KMS-11 (cell line): Measurements from ENCODE around the gene PTGES2.

Experiments
- H2AFZ ChIP-seq: fragments of 200-600 bp; sonication (generic); 2 replicates; pipeline ENCODE4 v1.6.1; 2016; ENCODE audit warnings: antibody characterized with exemption, mixed run types, low read depth
- H3K27ac ChIP-seq: fragments of 200-600 bp; sonication (generic); 2 replicates; pipeline ENCODE4 v1.6.1; 2016; ENCODE audit warnings: mild to moderate bottlenecking, mixed run types
- H3K27me3 ChIP-seq: fragments of 200-600 bp; sonication (generic); 2 replicates; pipeline ENCODE4 v1.6.1; 2017; ENCODE audit warnings: mild to moderate bottlenecking, low read depth, mixed run types, moderate library complexity; ENCODE audit not compliant: insufficient read depth
- H3K36me3 ChIP-seq: fragments of 200-600 bp; sonication (generic); 2 replicates; pipeline ENCODE4 v1.6.1; 2017; ENCODE audit warnings: mild to moderate bottlenecking, mixed run types; ENCODE audit not compliant: insufficient read depth
- H3K4me1 ChIP-seq: fragments of 200-600 bp; sonication (generic); 2 replicates; pipeline ENCODE4 v1.6.1; 2016; ENCODE audit warnings: mild to moderate bottlenecking, low read depth, mixed run types; ENCODE audit not compliant: poor library complexity, severe bottlenecking
- H3K4me2 ChIP-seq: fragments of 200-600 bp; sonication (generic); 2 replicates; pipeline ENCODE4 v1.7.0; 2016; ENCODE audit warnings: mild to moderate bottlenecking, mixed run types
- H3K4me3 ChIP-seq: fragments of 200-600 bp; sonication (generic); IDR thresholded peaks from 2 replicates; pipeline ENCODE4 v1.6.1; 2017; ENCODE audit warnings: low read depth, low read length, mixed read lengths; ENCODE audit not compliant: insufficient read depth
- H3K79me2 ChIP-seq: fragments of 200-600 bp; sonication (generic); 2 replicates; pipeline ENCODE4 v1.6.1; 2016; ENCODE audit warnings: low read depth, mixed run types; ENCODE audit not compliant: insufficient read depth
- H3K9ac ChIP-seq: fragments of 200-600 bp; sonication (generic); 2 replicates; pipeline ENCODE4 v1.6.1; 2016; ENCODE audit warnings: mild to moderate bottlenecking, mixed run types
- H4K20me1 ChIP-seq: fragments of 200-600 bp; sonication (generic); 2 replicates; pipeline ENCODE4 v1.6.1; 2016; ENCODE audit warnings: mild to moderate bottlenecking, mixed run types; ENCODE audit not compliant: insufficient read depth
- CTCF ChIP-seq: fragments of 200-600 bp; sonication (generic); conservative IDR thresholded peaks from 2 replicates; pipeline ENCODE4 v1.6.1; 2017; ENCODE audit warnings: low read depth, mild to moderate bottlenecking, antibody characterized with exemption, low read length, moderate library complexity, mixed read lengths

PTGES2 gene

GRCh38 chr9:128102196-128102595 lies 25.3 kb downstream of the PTGES2 start:
- H3K27ac ChIP-seq = no peak overlapping the region
- H4K20me1 ChIP-seq = no peaks in the 10 kb centered on the region
- H3K79me2 ChIP-seq = peaks cover 34% of the 10 kb centered on the region
- H3K36me3 ChIP-seq = no peaks in the 10 kb centered on the region; the same call in 1 of the 2 replicates
- H3K4me1 ChIP-seq = peaks cover 22% of the 10 kb centered on the region
- no peak overlapping the region for H3K4me2 ChIP-seq
- H3K4me3 ChIP-seq = no peak overlapping the region
- TF ChIP-seq CTCF = no peak
- H3K27me3 ChIP-seq = no peaks in the 10 kb centered on the region
- H3K9ac ChIP-seq = no peak overlapping the region
- H2AFZ ChIP-seq = no peak overlapping the region

GRCh38 chr9:128101690-128102089 lies 25.8 kb downstream of the PTGES2 start:
- Histone ChIP-seq H2AFZ (no peak overlapping the region), H3K9ac (no peak overlapping the region), H3K4me1 (peaks cover 22% of the 10 kb centered on the region), H3K79me2 (peaks cover 39% of the 10 kb centered on the region), H3K36me3 (no peaks in the 10 kb centered on the region; the same call in 1 of the 2 replicates), H3K4me2 (no peak overlapping the region), H3K27ac (no peak overlapping the region), H4K20me1 (no peaks in the 10 kb centered on the region), H3K4me3 (no peak overlapping the region), H3K27me3 (no peaks in the 10 kb centered on the region)
- TF ChIP-seq CTCF = no peak

GRCh38 chr9:128101231-128101661 lies 26.3 kb downstream of the PTGES2 start:
- no peaks in the 10 kb centered on the region; the same call in 1 of the 2 replicates for H3K36me3 ChIP-seq
- peaks cover 22% of the 10 kb centered on the region for H3K4me1 ChIP-seq
- H4K20me1 ChIP-seq = no peaks in the 10 kb centered on the region
- no peak overlapping the region for H3K27ac ChIP-seq
- no peak for TF ChIP-seq CTCF
- peaks cover 43% of the 10 kb centered on the region for H3K79me2 ChIP-seq
- no peak overlapping the region for H3K4me2 ChIP-seq
- no peak overlapping the region for H3K4me3 ChIP-seq
- H2AFZ ChIP-seq = no peak overlapping the region
- no peaks in the 10 kb centered on the region for H3K27me3 ChIP-seq
- H3K9ac ChIP-seq = no peak overlapping the region

- H3K9ac ChIP-seq = no peak overlapping the region
- no peak overlapping the region for H3K4me3 ChIP-seq
- H4K20me1 ChIP-seq = no peaks in the 10 kb centered on the region
- H3K36me3 ChIP-seq = no peaks in the 10 kb centered on the region; the same call in 1 of the 2 replicates
- peaks cover 50% of the 10 kb centered on the region for H3K79me2 ChIP-seq
- no peak overlapping the region for H3K4me2 ChIP-seq
- no peaks in the 10 kb centered on the region for H3K27me3 ChIP-seq
- TF ChIP-seq CTCF = no peak
- no peak overlapping the region for H2AFZ ChIP-seq
- peaks cover 22% of the 10 kb centered on the region for H3K4me1 ChIP-seq
- no peak overlapping the region for H3K27ac ChIP-seq
Measured at GRCh38 chr9:128100581-128100980, 26.9 kb downstream of the PTGES2 start.
